Thoracic aorta (tissue), 2 donors: ENCODE results near the gene IGF2BP3. TPM values are rescaled to one million over a fixed set of nuclear protein-coding genes. Genes with fewer than 3 reads are reported as not detected.

Source experiments
- ATAC-seq: fragments of 150-250 bp; one replicate; pipeline ENCODE4 v1.8.0; 2017; ENCODE audit warnings: low read depth; ENCODE audit not compliant: insufficient number of reproducible peaks, low FRiP score
- DNase-seq: peaks from one replicate; pipeline ENCODE4 v3.0.0-alpha.2; 2020; ENCODE audit warnings: low spot score
- H3K27ac ChIP-seq, 2 donors: fragments of 200-600 bp; sonication (generic); 1 replicate in 1 of 2; 2 replicates in 1 of 2; pipeline ENCODE4 v1.5.1; 2016; ENCODE audit warnings: mild to moderate bottlenecking in 2 of 2, moderate library complexity in 2 of 2
- H3K27me3 ChIP-seq: fragments of 200-600 bp; sonication (generic); replicated peaks from 2 replicates; pipeline ENCODE4 v1.6.0; 2016; ENCODE audit warnings: mild to moderate bottlenecking; ENCODE audit not compliant: insufficient read depth
- H3K36me3 ChIP-seq: fragments of 200-600 bp; sonication (generic); one replicate; pipeline ENCODE4 v1.5.1; 2016
- H3K4me1 ChIP-seq, 2 donors: fragments of 200-600 bp; sonication (generic); 1 replicate in 1 of 2; 2 replicates in 1 of 2; pipeline versions ENCODE4 v1.5.1 to v1.6.0; 2016; ENCODE audit warnings: low read depth in 2 of 2, mild to moderate bottlenecking in 1 of 2; ENCODE audit not compliant: control insufficient read depth in 1 of 2
- H3K4me3 ChIP-seq: fragments of 200-600 bp; sonication (generic); 2 replicates; pipeline ENCODE4 v1.5.1; 2016; ENCODE audit warnings: mild to moderate bottlenecking
- H3K9me3 ChIP-seq: fragments of 200-600 bp; sonication (generic); 2 replicates; pipeline ENCODE4 v1.5.1; 2016
- CTCF ChIP-seq: fragments of 200-600 bp; sonication (generic); IDR thresholded peaks from one replicate; pipeline ENCODE4 v1.5.1; 2019; ENCODE audit warnings: antibody characterized with exemption
- total RNA-seq, 2 donors: library from RNA; depleted of rRNA; stranded (reverse); fragments of >200 nt; gene quantifications; one replicate each; pipeline versions ENCODE4 v1.1.0 to v1.2.3, GENCODE V29; 2016

The IGF2BP3 gene
- total RNA-seq, 2 donors from 2014 or later: 0.27 to 8.1 TPM

DNA sequence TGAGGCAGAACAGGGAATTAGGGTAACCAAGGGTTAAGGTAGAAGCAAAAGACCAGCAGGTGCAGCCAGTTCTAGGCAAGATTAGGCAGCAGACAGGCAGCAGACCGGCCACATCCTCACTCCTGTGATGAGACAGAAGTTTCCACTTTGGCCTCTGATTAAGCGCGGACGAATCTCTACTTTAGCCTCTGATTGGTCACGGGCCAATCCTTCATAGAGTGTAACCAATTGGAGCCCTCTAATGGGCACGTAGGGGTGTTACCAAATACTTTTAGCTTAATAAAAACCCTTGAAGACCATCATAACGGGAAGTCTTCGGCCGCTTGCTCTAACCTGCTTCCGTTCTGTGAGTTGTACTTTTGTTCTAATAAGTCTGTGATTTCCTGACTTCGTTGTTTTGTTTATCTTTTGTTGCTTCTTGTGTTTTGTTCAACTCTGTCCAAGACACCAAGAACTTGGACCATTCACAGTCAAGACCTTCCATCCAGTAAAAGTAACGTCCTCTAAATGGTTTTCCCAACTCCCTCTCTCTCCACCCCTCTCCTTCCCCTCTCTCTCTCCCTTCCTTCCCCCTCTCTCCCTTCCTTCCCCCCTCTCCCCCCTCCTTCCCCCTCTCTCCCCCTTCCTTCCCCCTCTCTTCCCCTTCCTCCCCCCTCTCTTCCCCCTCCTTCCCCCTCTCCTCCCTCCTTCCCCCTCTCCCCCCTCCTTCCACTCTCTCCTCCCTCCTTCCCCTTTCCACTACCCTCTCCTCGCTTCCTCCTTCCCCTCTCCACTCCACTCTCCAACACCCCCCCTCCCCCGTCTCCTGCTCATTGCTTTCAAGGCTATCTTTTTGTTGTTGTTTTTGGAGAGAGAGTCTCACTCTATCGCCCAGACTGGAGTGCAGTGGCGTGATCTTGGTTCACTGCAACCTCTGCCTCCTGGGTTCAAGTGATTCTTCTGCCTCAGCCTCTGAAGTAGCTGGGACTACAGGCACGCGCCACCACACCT is 184.3 kb downstream of the IGF2BP3 start:
- TF ChIP-seq CTCF: no peak

DNA sequence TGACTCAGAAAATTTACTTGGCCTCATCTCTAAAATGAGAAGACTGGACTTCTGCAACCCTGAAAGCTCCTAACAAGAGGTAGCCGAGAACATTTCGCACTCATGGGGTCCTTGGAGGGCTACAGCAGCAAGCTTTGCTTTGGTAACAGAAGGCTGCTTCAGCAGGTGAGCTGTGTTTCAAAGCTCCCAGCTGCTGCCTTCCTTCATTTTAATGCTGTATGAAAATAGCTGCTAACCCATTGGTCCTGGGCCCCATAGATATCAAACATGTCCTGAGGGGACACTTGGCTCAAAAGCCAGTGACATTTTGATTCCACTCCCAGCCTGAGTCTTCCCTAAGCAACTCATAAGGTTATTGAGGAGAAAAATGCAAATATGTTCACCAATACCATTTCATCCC is 185.4 kb downstream of the IGF2BP3 start:
- Histone ChIP-seq H3K36me3 (no peaks in the 10 kb centered on the region), H3K27ac (no peak overlapping the region), H3K4me1 (no peaks in the 10 kb centered on the region), H3K4me3 (no peak overlapping the region), H3K27me3 (no peaks in the 10 kb centered on the region), H3K9me3 (no peaks in the 10 kb centered on the region)
- no peak for ATAC-seq
- no peak for DNase-seq
- TF ChIP-seq CTCF: no peak

More for the DNA sequence above, 184.3 kb downstream of the IGF2BP3 start:
- no peak for DNase-seq
- Histone ChIP-seq H3K4me1 (no peaks in the 10 kb centered on the region), H3K27ac (no peak overlapping the region), H3K36me3 (no peaks in the 10 kb centered on the region), H3K4me3 (no peak overlapping the region), H3K27me3 (no peaks in the 10 kb centered on the region), H3K9me3 (no peaks in the 10 kb centered on the region)
- no peak for ATAC-seq

DNA sequence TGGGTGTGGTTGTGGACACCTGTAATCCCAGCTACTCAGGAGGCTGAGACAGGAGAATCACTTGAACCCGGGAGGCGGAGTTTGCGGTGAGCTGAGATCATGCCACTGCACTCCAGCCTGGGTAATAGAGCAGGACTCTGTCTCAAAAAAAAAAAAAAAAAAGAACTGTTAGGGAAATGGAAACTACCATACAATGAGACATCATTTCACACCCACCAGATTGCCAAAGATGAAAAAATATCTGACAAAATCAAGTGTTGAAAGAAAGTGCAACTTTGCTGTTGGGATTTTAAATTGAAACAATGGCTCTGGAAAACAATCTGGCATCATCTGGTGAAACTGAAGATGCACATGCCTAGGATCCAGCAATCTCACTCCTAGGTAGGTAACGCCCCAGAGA is 187.2 kb downstream of the IGF2BP3 start:
- no peak overlapping the region for H3K27ac ChIP-seq
- TF ChIP-seq CTCF: no peak
- H3K9me3 ChIP-seq: no peaks in the 10 kb centered on the region
- ATAC-seq (no peak), DNase-seq (no peak)
- no peaks in the 10 kb centered on the region for H3K36me3 ChIP-seq
- H3K27me3 ChIP-seq: no peaks in the 10 kb centered on the region
- no peak overlapping the region for H3K4me3 ChIP-seq
- no peaks in the 10 kb centered on the region for H3K4me1 ChIP-seq

DNA sequence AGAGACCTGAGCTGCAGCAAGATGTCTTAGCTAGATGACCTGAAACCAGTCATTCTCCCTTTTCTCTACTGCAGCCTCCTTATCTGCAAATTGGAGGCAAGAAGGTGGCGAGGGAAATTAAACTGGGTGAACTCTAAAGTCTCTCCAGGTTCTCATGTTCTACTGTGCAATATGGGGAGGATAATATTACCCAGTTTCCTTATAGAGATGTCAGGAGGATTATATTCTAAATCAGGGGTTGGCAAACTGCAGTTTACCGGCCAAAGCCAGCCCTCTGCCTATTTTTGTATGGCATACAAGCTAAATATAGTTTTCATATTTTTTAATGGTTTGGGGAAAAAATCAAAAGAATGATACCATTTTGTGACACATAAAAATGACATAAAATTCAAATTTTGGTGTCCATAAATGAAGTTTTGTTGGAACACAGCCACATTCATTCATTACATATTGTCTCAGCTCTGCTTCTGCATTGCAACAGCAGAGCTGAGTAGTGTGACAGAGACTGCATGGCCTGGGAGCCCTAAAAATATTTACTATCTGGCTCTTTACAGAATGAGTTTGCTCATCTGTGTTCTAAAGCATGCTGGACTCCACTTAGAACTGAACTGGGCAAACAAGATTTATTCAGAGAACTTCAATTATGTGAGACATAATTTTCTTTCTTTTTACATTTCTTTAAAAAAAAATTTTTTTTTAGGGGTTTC is 190.3 kb downstream of the IGF2BP3 start:
- no peak overlapping the region for H3K27ac ChIP-seq
- H3K9me3 ChIP-seq: no peaks in the 10 kb centered on the region
- no peak for ATAC-seq
- TF ChIP-seq CTCF: no peak
- no peaks in the 10 kb centered on the region for H3K27me3 ChIP-seq
- no peaks in the 10 kb centered on the region for H3K4me1 ChIP-seq
- no peaks in the 10 kb centered on the region for H3K36me3 ChIP-seq
- DNase-seq: no peak
- no peak overlapping the region for H3K4me3 ChIP-seq

GRCh38 chr7:23277359-23277989 is 192.8 kb downstream of the IGF2BP3 start:
- H3K4me1 ChIP-seq: peaks cover 0 to 7% of the 10 kb centered on the region in 2 donors
- H3K9me3 ChIP-seq: no peaks in the 10 kb centered on the region
- H3K36me3 ChIP-seq: peaks cover 5% of the 10 kb centered on the region
- H3K27me3 ChIP-seq: no peaks in the 10 kb centered on the region
- ATAC-seq (no peak), DNase-seq (no peak)
- no peak overlapping the region for H3K27ac ChIP-seq
- no peak overlapping the region for H3K4me3 ChIP-seq
- TF ChIP-seq CTCF: peak; percentile 44
